HG03457 (cell line): ENCODE data around the gene CCDC87.
"Not testable (repeated sequence)": the region's sequence is repeated elsewhere in the genome, so short reads cannot be mapped to it uniquely, and the experiment has no call there.

ENCODE experiments used
- ATAC-seq: cut with Tn5 transposase; IDR thresholded peaks from one replicate; pipeline ENCODE4 v1.9.1; 2021; ENCODE audit warnings: moderate number of reproducible peaks; ENCODE audit not compliant: unreplicated experiment

The CCDC87 gene

DNA sequence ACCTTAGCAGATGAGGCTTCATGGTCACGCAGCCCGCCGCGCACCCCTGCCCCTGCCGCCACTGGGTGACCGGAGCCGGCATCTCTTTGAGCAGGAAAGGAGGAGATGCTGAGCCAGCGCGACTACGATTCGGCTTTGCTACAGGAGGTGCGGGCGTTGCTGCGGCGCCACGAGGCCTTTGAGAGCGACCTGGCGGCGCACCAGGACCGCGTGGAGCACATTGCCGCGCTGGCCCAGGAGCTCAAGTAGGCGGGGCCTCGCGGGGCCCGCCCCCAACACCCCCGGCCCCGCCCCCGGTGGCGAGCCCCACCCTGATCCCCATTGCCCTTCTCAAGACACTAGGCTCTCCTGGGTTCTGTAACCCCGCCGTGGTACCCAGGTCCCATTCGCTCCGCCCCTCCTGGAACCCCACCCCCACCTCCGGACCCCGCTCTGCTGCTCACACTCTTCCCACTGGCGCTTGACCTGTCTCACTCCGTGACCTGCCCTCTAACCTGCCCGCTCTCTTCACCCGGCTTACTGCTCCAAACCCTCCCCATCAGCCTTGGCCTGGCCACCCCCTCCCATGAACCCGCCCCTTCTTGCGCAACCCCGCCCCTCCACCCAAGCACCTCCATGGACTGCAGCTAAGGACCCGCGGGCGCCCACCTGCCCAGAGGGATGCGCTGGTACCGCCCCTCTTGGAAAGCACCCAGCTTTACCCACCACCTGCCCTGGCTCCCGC is 33.6 kb downstream of the CCDC87 start:
- ATAC-seq, result no peak

DNA sequence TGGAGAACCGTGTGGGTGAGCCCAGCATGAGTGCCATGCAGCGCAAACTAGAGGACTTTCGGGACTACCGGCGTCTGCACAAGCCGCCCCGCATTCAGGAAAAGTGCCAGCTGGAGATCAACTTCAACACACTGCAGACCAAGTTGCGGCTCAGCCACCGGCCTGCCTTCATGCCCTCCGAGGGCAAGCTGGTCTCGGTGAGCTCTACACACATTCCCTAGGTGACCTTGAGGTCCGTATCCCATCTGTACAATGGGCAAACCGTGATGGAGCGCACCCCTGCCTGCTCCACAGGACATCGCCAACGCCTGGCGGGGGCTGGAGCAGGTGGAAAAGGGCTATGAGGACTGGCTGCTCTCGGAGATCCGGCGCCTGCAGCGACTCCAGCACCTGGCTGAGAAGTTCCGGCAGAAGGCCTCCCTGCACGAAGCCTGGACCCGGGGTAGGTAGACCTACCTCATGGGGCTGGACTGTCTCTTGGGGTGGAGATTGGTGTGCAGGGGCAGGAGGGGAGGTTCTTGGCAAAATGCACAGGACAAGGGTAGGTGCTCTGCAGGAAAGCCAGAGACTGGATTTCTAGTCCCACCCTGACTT is 35.0 kb downstream of the CCDC87 start:
- ATAC-seq, result no peak

DNA sequence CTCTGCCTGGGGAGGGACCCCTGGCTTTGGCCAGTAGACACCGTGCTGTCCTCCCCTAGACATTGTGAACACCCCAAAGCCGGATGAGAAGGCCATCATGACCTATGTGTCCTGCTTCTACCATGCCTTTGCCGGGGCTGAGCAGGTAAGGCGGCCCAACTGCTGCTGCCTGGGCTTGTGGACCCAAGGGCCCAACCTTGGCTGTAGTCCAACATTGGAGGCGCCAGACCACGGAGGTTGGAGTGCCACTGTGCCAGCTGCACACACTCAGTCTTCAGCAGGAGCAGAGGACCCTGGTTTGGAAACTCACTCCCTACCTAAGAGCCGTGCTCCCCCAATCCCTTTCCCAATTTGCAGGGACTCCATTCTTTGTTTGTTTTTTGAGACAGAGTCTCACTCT is 36.8 kb downstream of the CCDC87 start:
- ATAC-seq, result no peak

DNA sequence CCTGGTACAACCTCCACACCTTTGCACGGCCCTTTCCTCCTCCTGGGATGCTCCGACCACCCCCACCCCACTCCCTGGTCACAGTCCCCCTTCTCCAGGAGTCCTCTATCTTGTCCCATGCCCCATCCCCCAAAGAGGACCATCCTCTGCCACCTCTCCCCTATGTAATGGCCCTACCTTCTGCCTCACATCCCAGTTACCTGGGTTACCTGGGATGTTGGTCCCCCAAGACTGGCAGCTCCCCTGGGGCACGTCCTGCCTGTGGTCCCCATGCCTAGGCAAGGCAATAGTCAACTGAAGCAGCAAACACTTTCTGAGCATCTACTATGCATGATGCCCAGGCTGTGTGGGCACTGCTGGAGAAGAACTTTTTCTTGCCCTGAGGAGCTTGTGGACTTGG is 37.4 kb downstream of the CCDC87 start:
- ATAC-seq, result no peak

DNA sequence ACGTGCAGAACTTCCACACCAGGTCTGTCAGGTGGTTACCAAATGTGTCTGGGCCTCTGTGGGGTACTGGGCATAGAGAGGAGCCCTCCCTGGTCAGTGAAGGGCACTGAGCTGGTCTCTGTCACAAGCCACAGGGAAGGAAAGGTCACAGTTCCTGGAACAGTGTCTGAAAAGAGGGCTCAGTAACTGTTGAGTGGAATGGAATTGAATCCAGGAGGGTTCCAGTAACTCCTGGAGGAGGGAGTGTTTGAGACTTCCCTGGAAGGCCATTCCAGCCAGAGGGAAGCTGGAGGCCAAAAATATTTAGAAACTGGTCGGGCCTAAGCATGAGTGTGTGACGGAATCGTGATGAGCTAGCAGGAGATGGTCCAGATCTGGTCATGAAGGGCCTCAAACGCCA is 38.3 kb downstream of the CCDC87 start:
- ATAC-seq, result no peak

DNA sequence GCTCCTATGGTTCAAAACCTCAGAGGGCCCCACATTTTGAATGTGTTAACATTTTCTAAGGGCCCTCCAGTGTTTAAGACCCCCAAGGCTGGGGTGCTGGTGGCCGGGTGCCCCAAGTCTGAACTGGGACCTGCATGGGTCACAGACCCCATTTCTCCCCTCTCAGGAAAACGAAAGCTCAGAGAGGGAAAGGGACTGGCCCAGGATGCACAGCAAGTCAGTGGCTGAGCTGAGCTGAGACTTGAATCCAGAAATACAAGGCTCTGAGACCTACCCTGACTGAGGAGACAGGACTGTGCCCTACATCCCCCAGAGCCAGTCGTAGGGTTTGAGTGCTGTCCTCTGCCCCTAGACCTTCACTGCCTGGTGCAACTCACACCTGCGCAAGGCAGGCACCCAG is 42.0 kb downstream of the CCDC87 start:
- ATAC-seq, result no peak

DNA sequence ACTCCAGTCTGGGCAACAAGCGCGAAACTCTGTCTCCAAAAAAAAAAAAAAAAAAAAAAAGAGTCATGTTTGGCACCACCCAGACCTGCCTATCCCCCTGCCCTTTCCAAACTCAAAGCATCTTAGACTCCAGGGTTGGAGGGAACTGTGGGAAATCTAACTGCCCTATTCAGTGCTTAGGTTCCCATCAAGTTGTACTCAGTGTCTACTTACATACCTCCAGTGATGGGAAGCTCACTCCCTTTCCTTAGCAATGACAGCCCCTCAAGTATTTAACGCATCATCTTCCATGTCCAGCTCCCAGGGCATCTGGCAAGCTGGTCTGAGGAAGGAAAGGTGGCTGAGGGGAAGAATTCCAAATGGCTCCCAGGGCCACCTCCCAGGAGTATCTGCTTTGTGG is 43.2 kb downstream of the CCDC87 start:
- ATAC-seq, result no peak

DNA sequence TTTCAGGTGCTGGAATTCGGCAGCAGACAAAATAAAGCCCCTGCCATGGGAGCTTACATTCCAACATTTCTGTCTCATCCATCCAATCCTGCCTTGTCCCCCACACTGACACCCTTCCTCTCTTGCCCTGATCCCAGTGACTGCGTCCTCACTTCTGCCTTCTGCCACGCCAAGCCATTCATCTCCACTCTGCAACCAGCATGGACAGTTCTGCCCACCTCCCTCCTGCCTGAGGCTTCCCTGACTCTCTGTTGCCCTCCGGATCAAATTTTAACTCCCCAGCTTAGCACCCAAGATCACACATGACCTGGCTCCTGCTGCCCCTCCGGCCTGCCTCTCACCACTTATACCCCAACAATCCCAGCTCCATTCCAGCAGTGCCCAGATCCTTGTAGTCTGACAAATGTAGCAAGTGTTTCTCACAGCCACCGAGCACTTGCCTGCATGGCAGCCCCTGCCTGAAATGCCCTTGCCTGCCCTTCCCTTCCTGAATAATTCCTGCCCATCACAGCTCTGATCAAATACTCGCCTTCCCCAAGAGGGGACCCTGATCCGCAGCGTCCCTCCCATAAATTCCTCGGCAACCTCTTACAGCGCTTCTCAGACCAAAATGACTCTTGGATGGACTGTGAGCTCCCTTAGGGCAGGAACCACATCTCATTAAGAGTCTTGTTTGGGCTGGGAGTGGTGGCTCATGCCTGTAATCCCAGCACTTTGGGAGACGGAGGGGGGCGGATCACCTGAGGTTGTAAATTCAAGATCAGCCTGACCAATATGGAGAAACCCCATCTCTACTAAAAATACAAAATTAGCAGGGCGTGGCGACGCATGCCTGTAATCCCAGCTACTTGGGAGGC is 43.9 kb downstream of the CCDC87 start:
- ATAC-seq, result no peak

DNA sequence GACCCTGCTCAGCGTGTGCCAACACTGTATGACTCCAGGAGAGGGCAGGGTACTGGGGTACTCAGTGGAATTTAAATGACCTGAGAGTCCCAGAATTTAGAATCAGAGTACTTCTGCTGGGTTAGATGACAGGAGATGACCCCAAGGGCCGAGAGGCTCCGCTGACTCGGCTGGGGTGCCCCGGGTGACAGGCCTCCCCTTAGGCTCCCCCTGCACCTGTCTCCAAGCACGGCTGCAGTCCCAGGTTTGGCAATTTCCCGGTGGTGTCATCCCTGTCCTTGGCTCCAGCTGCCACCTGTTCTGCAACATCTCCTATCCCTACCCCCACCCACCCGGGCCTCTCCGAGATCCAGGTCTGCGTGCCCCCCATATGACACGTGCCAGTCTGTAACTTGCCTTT is 44.8 kb downstream of the CCDC87 start:
- no peak for ATAC-seq

DNA sequence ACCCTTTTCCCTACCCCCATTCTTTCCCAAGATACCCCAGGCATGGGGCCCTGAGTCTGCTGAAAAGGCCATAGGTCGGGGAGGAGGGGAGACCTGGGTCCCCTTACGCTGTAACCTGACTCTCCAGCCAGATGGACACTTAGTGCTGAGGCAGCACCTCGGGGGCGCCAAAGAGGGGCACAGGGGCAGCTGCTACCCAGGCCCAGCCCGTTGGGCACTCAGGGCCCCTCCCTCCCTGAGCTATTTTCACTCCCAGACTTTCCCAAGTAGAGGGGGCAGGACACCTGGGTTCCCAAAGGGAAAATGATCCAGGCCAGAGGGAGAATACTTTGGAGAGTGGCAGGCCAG is 45.2 kb downstream of the CCDC87 start:
- no peak for ATAC-seq

DNA sequence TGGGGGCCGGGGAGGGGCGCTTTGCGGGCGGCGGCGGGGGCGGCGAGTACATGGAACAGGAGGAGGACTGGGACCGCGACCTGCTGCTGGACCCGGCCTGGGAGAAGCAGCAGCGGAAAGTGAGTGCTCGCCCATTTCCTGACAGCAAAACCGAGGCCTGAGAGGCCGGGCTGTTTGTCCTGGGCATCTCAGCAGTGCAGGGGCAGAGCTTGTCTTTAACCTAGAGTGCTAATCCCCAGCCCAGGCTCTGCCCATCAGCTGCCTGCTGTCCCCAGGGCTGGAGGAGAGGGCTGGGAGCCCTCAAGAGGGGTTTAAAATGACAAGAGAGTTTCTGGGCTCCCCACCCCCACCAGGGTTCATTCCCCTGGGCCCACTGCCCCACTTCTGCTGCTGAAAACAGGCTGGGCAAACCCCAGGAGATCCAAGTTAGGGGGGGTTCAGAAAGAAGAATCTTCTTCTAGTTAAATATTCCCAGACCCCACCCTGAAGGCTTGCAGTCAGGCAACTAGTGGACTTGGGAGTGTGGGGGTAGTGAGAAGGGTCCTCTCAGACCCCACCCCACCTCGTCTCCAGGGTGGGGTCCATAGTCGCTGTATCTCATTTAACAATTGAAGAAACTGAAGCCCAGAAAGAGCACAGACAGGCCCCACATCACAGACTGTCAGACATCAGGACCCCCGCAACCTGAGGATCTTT is 45.7 kb downstream of the CCDC87 start:
- ATAC-seq, result no peak

DNA sequence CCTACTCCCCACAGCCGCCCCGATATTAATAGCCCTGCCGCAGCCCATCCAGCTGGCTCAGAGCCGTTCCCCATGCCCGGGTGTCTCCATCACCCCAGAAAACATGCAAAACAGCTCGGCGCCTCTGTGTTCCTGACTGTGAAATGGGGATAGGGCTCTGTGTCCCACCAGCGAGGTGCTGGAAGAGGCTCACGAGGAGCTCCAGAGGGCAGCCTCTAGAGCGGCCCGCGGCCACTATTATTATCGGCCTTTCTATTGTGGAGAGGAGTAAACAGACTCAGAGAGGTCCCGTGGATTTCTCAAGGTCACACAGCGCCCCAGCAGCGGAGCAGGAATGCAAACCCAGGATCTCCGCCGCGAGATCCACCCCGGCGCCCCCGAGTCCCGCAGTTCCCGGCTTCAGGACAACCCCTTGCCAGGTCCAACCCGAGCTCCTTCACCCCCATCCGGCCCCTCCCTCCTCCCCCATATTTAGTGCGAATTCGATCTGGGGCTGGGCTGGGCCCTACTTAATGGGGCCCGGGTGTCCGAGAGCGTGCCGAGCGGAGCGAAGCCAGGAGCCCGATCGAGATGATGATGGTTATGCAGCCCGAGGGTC is 46.4 kb downstream of the CCDC87 start, which contains the start of gene ACTN3:
TSS of gene ACTN3 (plus strand) at position 536 of the 598 bp plus-strand sequence. CDS start at position 571, 35 bp downstream.
- ATAC-seq, result no peak

DNA sequence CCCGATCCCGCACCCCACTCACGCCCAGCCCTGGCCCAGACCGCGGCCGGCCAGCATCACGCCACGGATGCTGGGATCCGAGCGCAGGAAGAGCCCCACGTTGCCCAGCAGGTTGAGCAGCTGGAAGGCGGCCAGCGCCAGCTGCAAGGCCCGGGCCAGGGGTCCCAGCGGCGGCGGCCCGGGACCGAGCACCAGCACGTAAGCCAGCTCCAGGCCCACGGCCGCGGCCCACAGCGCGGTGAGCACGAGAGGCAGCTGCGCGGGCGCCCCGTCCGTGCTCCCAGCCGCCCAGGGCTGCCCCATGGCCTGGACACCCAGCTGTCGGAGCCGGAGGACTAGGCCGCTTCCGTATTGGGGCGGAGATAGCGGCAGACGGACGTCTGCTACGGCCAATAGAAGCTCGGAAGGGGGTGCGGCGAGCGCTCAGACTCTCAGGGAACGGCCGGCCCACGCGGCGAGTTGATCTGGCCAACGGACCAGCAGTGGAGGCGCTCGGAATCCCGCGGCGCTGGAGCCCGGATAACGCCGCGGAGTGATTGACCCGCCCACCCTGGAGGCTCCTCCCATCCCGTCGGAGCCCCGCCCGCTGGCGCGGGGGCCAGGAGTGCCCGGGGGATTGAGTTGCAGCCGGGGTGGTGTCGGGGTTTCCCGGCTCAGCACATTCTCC is 47.0 kb downstream of the CCDC87 start, which contains the start of gene ZDHHC24:
TSS of gene ZDHHC24 (minus strand) at position 348 of the 667 bp plus-strand sequence. CDS start at position 303, 45 bp downstream.
- ATAC-seq, result peak; percentile 64

DNA sequence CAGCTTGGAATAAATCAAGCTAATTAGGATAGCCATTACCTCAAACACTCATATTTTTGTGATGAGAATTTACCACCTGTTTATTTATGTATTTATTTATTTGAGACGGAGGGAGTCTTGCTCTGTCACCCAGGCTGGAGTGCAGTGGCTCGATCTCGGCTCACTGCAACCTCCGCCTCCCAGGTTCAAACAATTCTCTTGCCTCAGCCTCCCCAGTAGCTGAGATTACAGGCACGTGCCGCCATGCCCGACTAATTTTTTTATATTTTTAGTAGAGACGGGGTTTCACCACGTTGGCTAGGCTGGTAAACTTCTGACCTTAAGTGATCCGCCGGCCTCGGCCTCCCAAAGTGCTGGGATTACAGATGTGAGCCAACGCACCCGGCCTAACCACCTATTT is 47.9 kb downstream of the CCDC87 start:
- not testable (repeated sequence) for ATAC-seq

DNA sequence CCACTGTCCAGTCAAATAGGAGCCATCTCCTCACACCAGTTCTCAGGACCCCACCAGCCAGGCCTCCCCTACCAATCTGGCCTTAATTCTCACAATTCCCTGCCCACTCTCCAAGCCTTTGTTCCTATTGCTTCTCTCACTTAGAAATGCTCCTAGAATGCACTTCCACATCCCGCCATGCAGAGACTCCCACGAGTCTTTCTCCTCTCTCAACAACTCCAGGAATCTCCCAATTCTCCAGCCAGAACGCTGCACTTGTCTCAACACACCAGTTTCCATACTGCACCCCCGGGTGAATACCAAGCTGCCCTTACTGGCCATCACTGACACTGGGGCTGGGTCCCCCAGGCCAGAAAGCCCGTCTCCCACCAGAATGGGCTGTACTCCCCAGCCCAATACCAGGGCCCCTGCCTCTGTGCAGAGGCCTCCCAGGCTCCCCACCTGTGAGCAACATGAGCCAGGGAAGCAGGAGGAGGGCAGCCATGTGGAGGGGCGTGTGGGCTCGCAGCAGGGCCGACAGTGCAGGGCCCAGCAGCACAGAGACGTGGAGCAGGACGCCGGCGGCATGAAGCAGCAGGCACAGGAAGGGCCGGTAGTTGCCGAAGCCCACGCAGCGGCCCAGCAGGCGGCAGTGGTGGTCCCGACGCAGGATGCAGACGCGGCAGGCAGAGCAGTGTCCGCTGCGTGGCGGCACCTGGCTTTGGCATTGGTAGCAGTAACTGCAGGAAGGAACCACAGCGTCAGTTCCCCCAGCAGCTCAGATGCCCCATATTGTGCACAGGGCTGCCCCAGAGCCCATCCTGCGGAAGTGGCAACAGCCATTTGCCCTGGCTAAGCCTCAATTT is 49.4 kb downstream of the CCDC87 start:
- no peak for ATAC-seq

DNA sequence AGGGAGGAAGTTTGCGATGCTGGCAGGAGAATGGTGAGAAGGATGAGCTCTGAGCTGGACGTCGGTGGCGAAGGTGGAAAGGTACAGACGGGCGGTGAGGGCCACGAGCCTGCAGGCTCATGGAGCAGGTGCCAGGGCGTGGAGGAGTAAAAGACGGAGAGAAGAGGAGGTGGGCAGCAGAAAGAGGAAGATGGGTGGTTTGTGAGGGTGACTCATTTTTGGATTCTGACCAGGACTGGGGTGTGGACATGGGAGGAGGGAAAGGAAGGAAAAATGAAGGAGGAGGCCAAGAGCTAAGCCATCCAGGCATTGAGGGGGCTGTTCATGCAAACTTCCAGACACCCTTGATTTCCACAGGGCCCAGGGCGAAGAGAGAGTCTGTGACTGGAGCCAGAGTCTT is 50.5 kb downstream of the CCDC87 start:
- ATAC-seq, result no peak

DNA sequence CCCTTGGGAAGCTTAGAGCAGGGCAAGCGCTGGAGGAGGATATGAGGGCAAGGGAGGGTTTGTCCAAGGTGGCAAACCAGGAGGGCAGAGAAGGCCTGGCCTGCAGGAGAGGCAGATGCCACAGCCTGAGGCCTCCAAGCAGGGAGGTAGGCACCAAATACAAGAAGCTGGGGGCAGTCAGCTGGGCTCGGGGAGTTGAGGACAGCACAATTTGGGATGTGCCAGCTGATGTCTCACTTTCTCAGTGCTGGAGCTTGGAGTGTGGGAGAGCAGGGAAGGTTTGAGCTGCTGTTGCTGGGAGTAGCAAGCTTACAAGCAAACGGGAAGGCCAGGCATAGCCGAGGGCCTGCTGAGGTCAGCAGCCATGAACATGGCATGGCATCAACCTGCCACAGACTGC is 51.0 kb downstream of the CCDC87 start:
- ATAC-seq, result no peak

DNA sequence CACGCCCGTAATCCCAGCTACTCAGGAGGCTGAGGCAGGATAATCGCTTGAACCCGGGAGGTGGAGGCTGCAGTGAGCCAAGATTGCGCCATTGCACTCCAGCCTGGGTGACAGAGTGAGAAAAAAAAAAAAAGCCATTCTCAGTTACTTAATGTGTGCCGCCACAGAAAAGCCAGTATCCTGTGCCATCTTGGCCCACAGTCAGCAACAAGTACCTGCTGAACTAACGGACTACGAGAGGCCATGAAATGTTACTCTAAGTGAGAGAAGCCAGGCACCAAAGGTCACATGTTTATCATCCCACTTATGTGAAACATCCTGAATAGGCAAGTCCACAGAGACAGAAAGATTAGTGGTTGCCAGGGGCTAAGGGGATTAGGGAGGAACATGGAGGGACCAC is 52.3 kb downstream of the CCDC87 start:
- ATAC-seq, result not testable (repeated sequence)
